AG09319 (cell line): ENCODE measurements around the gene CELF4.

Experiments used
- DNase-seq: peaks from one replicate; pipeline ENCODE4 v3.0.0-alpha.2; 2010; ENCODE audit warnings: low read depth; ENCODE audit errors: extremely low read depth
- CTCF ChIP-seq: IDR thresholded peaks from 2 replicates; pipeline ENCODE4 v1.5.1; 2011; ENCODE audit warnings: low read depth, mild to moderate bottlenecking, inconsistent platforms, low read length, moderate library complexity

CELF4 gene

GRCh38 chr18:37332628-37333420 lies 232.8 kb downstream of the CELF4 start:
- no peak for DNase-seq
- no peak for TF ChIP-seq CTCF

GRCh38 chr18:37332219-37332618 lies 233.4 kb downstream of the CELF4 start:
- TF ChIP-seq CTCF: no peak
- DNase-seq: no peak

- TF ChIP-seq CTCF: no peak
- no peak for DNase-seq
These were observed 235.4 kb downstream of the CELF4 start for GRCh38 chr18:37330173-37330572.

- DNase-seq: no peak
- no peak for TF ChIP-seq CTCF
These were observed 236.5 kb downstream of the CELF4 start for GRCh38 chr18:37328946-37329719.

- DNase-seq: no peak
- TF ChIP-seq CTCF: no peak
These were observed 238.5 kb downstream of the CELF4 start for GRCh38 chr18:37327063-37327577.

GRCh38 chr18:37322492-37323035 lies 243.0 kb downstream of the CELF4 start:
- no peak for DNase-seq
- TF ChIP-seq CTCF: peak; percentile 65
